Skin epidermis (tissue), 12 donors: ENCODE results near the gene ZBP1.

Experiments used
- H3K27ac ChIP-seq, 21 experiments: fragments of 200-600 bp; sonication (generic) in 11 of 21; one replicate each; pipeline ENCODE4 v1.5.0; 2020; ENCODE audit warnings: mild to moderate bottlenecking in 3 of 21, inconsistent platforms in 2 of 21, moderate library complexity in 2 of 21
- H3K4me3 ChIP-seq, 7 experiments: fragments of 200-600 bp; sonication (generic) in 2 of 7; one replicate each; pipeline ENCODE4 v1.5.0; 2020; ENCODE audit warnings: inconsistent platforms in 2 of 7, mild to moderate bottlenecking in 2 of 7, moderate library complexity in 1 of 7

Gene ZBP1

GRCh38 chr20:57591289-57592229, 28.7 kb downstream of the ZBP1 start:
- Histone ChIP-seq H3K4me3 (no peak overlapping the region), H3K27ac (no peak overlapping the region)

DNA sequence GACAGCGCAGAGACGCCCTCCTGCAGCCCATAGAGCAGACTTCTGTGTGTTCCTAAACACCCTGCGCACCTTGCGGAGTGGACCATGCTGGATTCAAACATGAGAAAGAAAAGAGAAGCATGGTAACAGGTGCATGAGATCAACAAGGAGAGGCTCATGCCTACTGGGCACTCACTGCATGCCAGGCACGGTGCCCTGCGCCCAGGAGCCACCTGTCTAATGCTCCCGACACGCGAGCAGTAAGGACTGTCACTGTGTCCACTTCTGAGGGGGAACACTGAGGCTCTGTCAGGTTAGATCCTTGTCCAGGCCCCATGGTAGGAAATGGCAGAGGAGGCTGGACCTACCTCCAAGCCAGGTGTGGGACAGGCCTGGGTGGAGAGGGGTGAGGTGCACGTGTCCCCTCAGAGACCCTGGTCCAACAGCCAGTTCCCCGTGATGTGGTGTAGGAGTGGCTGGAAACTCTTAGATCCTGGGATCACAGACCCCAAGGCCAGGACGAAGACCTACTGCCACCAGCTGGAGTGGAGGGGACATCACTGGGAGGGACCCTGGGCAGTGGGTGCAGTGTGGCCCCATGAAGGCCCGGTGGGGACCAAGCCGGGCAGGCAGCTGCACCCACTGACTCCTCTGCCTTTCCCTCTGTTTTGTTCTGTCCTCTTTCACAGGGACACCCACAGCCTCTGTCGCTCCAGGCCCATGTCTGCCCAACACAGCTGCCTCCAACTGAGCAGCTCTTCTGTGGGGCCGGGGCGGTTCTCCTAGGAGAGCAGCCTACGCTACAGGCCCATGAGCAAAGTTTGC, 29.5 kb downstream of the ZBP1 start:
- no peak overlapping the region for H3K27ac ChIP-seq
- no peak overlapping the region for H3K4me3 ChIP-seq

GRCh38 chr20:57589728-57590484, 30.3 kb downstream of the ZBP1 start:
- Histone ChIP-seq H3K27ac (no peak overlapping the region), H3K4me3 (no peak overlapping the region)

- Histone ChIP-seq H3K27ac (no peak overlapping the region), H3K4me3 (no peak overlapping the region)
Observed at GRCh38 chr20:57589123-57589727, 31.0 kb downstream of the ZBP1 start.

- no peak overlapping the region for H3K4me3 ChIP-seq
- no peak overlapping the region for H3K27ac ChIP-seq
Observed at GRCh38 chr20:57588596-57588995, 31.6 kb downstream of the ZBP1 start.

DNA sequence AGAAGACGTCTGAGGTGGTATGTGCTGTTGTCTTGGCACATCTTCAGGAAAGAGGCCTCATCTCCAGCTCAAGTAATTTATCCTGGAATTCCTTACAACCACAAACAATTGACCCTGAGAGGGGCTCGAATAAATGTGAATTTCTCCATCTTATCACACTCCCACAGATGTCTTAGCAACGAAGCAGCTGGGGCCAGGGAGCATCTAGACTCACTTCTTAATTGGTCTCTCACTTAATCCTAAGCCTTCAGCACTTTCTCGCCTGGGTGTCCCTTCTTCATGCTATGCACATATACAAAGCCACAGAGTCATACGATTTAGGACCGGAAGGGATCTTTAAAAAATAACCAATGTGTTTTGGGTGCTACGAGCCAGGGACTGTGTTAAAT, 32.2 kb downstream of the ZBP1 start:
- H3K4me3 ChIP-seq: no peak overlapping the region
- H3K27ac ChIP-seq: no peak overlapping the region

DNA sequence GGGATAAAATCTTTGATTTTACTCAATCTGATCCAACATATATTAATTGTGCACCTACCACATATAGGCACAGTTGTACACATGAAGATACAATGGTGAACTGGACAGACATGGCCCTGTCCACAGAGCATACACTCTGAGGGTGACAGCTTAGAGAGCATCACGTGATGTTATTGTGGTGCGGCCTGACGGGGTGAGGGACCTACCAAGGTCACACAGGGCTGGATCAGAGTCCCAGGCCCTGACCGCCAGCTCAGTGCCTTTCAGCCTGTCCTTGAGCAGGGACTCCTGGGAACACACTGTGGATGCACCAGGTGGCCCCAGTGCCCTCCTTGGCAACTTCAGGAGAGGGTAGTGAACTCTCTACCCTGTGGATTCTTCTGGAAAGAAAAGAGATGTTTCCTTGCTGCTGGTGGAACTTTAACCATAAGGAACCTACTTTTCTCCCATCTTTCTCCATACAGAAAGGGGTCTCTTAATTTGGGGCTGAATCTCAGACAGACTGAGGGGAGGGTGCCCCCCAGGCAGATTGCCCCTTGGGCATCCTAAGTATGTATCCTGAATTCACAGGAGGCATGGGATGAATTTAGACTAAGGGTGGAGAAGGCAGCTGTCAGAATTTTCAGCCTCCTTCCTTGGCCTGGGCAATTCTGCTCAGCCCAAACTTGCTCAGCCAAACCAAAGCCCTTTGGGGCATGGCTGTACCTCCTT, 32.8 kb downstream of the ZBP1 start:
- no peak overlapping the region for H3K4me3 ChIP-seq

DNA sequence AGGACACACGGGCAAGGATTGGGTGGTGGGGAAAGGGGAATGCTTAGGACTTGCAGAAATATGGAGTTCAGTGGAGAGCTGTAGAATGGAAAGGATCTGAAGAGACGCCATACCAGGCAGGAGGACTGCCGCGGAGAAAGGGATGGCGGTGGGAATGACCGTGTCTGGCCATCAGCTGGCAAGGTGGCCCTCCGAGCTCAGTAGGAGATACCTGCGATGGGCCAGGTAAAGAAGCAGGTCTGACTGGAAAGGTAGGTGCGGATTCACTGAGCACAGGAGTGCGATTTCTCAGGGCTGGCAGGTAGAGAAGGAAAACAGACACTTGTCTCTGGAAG, 33.3 kb downstream of the ZBP1 start:
- no peak overlapping the region for H3K4me3 ChIP-seq

More for the DNA sequence above, 32.8 kb downstream of the ZBP1 start:
- H3K27ac ChIP-seq: no peak overlapping the region

GRCh38 chr20:57586370-57586793, 33.8 kb downstream of the ZBP1 start:
- no peak overlapping the region for H3K27ac ChIP-seq

More for the DNA sequence above, 33.3 kb downstream of the ZBP1 start:
- H3K27ac ChIP-seq: no peak overlapping the region

DNA sequence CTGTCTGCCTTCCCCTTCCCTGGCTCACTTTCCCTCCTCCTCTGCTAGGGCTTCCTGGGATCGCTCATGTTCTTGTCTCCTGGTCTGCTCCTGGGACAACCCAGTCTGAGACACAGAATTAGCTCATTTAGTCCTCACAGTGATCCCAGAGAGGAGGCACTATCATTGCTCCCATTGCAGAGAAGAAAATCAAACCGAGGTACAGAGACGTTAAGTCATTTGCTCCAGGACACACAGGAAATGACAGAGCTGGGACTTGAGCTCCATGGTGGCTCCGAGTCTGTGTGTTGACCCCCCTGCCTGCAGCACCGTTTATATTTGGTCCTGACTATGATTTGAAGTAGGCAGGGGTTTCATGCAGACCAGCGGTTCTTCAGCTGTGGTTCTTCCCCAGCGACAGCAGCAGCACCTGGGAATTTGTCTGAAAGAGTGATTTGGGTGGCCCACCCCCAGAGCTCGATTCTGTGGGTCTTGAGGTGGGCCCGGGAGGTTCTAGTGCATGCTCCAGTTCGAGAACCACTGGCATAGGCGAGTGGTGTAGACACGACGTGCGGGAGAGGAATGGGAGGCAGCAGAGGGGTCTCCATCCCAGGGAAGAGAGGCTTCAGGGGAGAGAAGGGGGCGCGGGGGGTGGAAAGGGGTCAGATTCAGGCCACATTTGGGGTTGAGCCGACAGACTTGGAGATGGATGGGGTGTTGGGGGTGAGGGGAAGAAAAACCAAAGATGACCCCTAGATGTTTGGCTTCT, 34.6 kb downstream of the ZBP1 start:
- Histone ChIP-seq H3K4me3 (no peak overlapping the region), H3K27ac (no peak overlapping the region)

More at GRCh38 chr20:57586370-57586793, 33.8 kb downstream of the ZBP1 start:
- H3K4me3 ChIP-seq: no peak overlapping the region

- Histone ChIP-seq H3K4me3 (no peak overlapping the region), H3K27ac (no peak overlapping the region)
Observed at GRCh38 chr20:57584768-57585461, 35.3 kb downstream of the ZBP1 start.

DNA sequence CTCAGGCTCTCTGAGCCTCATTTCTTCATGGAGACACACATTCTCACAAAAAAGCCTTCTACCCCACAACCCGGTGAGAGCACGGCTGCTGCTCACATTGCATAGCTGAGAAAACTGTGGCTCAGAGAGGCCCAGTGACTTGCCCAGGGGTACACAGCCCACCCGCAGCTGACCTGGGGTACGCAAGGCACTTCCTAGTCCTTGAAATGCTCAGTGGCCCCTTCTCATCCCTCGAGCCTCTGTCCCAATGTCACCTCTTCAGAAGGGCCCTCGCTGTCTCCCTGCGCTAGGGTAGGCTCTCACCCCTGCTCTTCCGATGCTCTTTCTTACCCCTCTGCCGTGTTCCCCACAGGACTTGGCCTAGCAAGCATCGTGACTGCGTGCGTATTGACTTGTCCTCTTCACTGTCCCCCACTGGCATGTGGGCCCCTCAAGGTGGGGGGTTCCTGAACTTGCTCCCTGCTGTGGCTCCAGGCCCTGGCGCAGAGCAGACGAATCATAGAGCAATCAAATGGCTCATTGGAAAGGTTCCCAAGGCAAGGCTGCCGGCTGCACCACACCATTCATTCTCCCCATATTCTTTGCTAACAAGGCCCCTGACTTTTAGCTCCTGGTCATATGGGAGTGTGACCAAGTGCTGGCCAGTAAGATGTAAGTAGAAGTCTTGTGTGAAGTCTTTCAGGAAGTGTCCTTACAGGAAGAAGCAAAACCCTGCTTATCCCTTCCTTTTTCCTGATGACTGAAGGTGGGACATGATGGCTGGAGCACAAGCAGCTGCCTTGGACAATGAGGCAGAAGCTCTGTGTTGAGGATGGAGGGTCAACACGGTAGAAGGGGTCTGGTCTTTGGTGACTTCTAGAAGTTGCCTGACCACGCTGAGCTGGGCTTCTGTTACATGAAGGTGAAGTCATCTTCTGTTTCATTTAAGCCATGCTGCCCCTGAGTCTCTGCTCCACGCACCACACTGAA, 36.7 kb downstream of the ZBP1 start:
- Histone ChIP-seq H3K27ac (peak overlapping the region in 3 of 21 experiments; percentile 15 to 62 (median 37)), H3K4me3 (no peak overlapping the region)

DNA sequence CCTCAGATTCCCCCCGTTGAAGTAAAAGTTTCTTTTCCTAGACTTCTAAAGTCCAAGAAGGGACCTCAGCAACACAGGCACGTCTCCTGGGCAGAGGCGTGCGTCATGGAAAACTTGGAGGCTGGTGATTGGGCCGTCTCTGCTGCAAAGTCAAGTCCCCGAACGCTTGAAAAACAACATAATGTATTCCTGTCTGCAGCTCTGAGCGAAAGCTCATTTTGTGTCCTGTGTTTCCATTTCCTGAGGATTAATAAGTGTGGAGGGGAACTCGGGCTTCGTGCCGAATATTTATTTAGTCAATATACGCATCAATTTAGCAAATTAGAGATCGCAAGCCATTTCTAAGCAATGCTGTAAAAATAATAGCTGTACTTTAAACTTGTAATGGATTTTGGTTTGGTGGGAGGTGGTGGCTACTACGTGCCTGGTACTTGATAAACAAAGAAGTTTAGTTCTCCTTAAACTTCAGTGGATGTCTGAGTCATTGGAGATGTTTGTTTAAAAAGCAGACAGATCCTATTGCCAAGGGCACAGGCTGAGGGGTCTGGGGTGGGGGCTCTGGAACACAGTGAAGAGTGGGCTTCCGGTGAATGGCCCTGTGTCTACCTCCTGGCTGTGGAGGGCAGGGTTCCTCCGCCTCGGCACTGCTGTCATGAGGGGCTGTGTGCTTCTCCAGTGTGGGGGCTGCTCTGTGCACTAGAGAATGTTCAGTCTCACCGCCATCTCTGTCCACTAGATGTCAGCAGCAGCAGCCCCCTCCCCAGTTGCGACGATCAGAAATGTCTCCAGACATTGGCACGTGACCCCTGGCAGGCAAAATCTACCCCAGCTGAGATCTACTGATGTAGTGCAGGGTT, 37.6 kb downstream of the ZBP1 start:
- no peak overlapping the region for H3K4me3 ChIP-seq
- peak overlapping the region in 4 of 21 experiments; percentile 5 to 62 (median 26) for H3K27ac ChIP-seq

DNA sequence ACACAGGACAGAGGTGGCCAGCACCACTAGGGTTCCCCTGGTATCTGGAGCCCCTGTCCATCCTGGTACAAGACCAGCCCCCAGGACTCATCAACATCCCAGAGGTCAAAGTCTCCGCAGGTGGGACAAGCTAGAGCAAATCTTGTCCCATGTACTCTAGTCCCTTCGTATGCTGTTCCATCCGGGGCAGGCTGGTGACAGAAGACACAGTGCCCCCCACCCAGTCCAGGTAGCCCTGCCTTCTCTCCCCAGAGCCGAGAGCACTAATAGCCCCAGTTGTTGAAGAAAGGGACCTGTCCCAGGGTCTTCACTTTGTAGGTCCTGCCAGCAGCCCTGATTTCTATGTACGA, 38.2 kb downstream of the ZBP1 start:
- Histone ChIP-seq H3K4me3 (no peak overlapping the region), H3K27ac (peak overlapping the region in 2 of 21 experiments; percentile 5 to 62)

- H3K27ac ChIP-seq: peak overlapping the region in 2 of 21 experiments; percentile 5 to 62
- no peak overlapping the region for H3K4me3 ChIP-seq
Observed at GRCh38 chr20:57581202-57582028, 38.8 kb downstream of the ZBP1 start.
